MM.1S (cell line): ENCODE measurements around the gene SLC7A1.

Source experiments
- EZH2 ChIP-seq: fragments of 300-600 bp; sonication (generic); optimal IDR thresholded peaks from 2 replicates; pipeline ENCODE3; 2017; ENCODE audit warnings: low read depth, mild to moderate bottlenecking, antibody characterized with exemption, low read length, mixed read lengths
- TF ChIP-seq, protein P1 (sequence below): fragments of 300-600 bp; sonication (generic); IDR thresholded peaks from 2 replicates; pipeline ENCODE4 v1.5.1; 2016; ENCODE audit warnings: antibody characterized with exemption, low read length, mixed read lengths

GRCh38 chr13:29501674-29502073 is 93.8 kb downstream of the SLC7A1 start:
- TF ChIP-seq, protein P1, sequence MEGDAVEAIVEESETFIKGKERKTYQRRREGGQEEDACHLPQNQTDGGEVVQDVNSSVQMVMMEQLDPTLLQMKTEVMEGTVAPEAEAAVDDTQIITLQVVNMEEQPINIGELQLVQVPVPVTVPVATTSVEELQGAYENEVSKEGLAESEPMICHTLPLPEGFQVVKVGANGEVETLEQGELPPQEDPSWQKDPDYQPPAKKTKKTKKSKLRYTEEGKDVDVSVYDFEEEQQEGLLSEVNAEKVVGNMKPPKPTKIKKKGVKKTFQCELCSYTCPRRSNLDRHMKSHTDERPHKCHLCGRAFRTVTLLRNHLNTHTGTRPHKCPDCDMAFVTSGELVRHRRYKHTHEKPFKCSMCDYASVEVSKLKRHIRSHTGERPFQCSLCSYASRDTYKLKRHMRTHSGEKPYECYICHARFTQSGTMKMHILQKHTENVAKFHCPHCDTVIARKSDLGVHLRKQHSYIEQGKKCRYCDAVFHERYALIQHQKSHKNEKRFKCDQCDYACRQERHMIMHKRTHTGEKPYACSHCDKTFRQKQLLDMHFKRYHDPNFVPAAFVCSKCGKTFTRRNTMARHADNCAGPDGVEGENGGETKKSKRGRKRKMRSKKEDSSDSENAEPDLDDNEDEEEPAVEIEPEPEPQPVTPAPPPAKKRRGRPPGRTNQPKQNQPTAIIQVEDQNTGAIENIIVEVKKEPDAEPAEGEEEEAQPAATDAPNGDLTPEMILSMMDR, result no peak
- TF ChIP-seq EZH2, result no peak
